ENCODE data around the gene PRDM7.
"Not testable (repeated sequence)": the region's sequence is repeated elsewhere in the genome, so short reads cannot be mapped to it uniquely, and the experiment has no call there.

The PRDM7 gene

DNA sequence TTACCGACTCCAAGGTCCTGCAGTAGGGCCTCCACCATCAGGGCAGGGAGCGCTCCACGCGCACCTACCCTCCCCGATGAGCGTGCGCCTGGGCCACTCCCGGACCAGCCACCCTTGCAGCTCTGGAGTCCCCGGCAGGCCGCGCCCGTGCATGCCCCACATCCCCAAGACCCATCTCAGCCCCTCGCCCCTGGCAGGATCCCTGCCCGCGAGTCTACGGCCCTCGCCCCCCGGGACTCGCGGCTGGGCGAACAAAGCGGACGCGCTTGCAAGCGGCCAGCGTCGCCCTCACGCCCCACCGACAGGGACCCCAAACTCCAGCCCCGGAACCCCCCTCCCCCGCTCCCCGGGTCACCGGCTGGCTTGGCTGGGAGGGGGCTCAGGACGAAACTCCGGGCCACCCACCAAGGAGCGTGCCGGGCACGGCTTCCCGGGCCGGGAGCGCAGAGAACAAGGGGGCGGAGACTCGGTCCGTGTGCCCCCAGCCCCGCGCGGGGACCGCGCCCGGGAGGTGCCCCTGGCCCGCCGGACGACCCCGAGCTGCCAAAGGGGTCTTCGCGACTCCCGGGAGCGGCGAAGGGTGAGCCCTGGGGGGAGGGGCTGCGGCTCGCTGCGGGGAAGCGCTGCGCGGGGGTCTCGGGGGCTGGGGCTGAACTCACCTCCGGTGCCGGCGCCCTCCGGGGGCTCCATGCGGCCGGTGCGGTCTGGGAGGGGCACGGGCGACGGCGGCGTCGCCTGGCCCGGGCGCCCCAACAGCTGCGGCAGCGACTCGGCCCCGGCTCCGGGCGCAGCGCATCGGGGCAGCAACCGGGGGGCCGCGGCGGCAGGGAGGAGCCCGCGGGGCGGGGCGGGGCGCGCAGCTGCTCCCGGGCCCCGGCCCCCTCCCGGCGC is 58.2 kb downstream of the PRDM7 start, which contains the start of gene DBNDD1:
Gene DBNDD1, minus strand, starts transcription at position 805 of the 891 bp plus-strand sequence. Its CDS starts 115 bp downstream, at position 690.
- Histone ChIP-seq H3K9me3 (ENCODE audit: control insufficient read depth, insufficient read depth, low read length) (no peaks in the 10 kb centered on the region), H3K4me1 (ENCODE audit: insufficient read depth, low read length) (peaks cover 25% of the 10 kb centered on the region), H3K9ac (ENCODE audit: low read depth, low read length) (peak within 1 kb of the TSS; percentile 58), H3K36me3 (ENCODE audit: insufficient read depth, low read length) (no peaks in the 10 kb centered on the region)

DNA sequence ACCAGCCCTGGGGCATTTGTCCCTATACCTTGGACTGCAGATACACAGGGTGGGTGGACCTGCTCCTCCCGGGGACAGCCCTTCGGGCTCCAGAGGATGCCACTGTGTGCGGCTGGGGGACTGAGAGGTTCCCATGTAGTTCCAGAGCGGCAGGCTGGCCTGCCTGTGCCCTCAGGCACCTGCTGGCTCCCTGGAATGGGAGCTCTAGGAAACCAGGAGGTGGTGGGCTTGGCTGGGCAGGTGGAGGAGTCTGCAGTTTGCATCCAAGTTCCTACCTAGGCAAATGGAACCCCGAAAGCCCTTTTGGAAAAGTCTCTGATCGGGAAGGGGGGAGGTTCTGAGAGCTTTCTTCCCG is 58.9 kb downstream of the PRDM7 start:
- no peaks in the 10 kb centered on the region for H3K9me3 ChIP-seq (ENCODE audit: control insufficient read depth, insufficient read depth, low read length)
- H3K36me3 ChIP-seq (ENCODE audit: insufficient read depth, low read length): no peaks in the 10 kb centered on the region
- peak overlapping the region; percentile 58 for H3K9ac ChIP-seq (ENCODE audit: low read depth, low read length)
- H3K4me1 ChIP-seq (ENCODE audit: insufficient read depth, low read length): peaks cover 25% of the 10 kb centered on the region

DNA sequence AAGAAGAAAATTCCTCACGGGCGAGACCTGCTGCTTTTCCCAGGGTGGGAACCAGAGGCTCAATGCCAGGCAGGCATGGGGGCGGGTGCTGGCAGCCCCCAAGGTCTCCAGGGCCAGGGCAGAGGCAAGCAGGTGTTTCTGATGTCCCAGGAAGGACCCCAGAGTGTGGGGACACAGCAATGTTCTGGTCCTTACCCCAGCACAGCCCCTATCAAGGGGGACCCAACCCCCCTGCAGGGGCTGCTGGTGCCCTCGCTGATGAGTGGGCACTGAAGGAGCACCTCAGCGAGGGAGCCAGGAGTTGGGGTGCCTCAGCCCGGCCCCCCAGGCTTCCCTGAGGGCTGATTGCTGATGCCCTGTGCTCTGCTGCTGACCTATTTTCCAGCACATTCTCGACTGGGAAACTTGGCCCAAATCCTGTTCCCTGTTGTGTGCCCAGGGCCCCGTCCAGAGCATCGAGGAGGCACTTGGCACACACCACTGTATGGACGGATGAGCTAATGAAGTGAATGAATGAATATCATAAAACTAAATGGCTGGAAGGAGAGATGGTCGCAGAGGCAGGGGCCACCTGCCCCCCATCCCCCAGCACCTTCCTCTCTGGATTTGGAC is 60.7 kb downstream of the PRDM7 start:
- Histone ChIP-seq H3K9me3 (ENCODE audit: control insufficient read depth, insufficient read depth, low read length) (no peaks in the 10 kb centered on the region), H3K36me3 (ENCODE audit: insufficient read depth, low read length) (no peaks in the 10 kb centered on the region), H3K9ac (ENCODE audit: low read depth, low read length) (no peak overlapping the region), H3K4me1 (ENCODE audit: insufficient read depth, low read length) (peaks cover 18% of the 10 kb centered on the region)

DNA sequence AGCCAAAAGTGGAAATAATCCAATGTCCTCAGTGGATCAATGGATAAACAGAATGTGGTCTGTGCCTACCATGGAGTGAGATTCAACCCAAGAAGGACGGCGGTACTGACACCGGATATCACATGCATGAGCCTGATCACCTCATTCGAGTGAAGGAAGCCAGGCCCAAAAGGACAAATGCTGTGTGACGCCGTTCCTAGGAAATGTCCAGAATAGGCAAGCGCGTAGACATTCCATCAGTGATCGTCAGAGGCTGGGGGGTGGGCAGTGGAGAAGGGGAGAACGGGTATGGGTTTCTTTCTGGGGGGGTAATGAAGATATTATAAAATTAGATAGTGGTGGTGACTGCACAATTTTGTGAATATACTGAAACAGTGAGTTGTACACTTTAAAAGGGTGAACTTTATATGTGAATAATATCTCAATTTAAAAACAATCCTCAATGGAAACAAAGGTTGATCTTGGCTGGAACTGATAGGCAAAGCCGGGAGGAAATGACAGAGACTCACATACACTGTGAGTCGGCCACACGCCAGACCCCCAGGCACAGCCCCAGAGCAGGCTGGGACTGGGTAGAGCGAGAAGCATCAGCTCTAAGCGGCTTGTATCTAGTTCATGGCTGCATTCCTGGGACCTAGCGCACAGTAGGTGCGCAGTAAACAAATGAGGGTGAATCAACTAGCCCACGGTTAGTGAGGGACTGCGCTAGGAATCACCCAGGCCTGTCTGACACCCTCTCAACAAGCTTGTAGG is 61.4 kb downstream of the PRDM7 start:
- Histone ChIP-seq H3K36me3 (ENCODE audit: insufficient read depth, low read length) (no peaks in the 10 kb centered on the region), H3K4me1 (ENCODE audit: insufficient read depth, low read length) (peaks cover 11% of the 10 kb centered on the region), H3K9ac (ENCODE audit: low read depth, low read length) (no peak overlapping the region), H3K9me3 (ENCODE audit: control insufficient read depth, insufficient read depth, low read length) (no peaks in the 10 kb centered on the region)

DNA sequence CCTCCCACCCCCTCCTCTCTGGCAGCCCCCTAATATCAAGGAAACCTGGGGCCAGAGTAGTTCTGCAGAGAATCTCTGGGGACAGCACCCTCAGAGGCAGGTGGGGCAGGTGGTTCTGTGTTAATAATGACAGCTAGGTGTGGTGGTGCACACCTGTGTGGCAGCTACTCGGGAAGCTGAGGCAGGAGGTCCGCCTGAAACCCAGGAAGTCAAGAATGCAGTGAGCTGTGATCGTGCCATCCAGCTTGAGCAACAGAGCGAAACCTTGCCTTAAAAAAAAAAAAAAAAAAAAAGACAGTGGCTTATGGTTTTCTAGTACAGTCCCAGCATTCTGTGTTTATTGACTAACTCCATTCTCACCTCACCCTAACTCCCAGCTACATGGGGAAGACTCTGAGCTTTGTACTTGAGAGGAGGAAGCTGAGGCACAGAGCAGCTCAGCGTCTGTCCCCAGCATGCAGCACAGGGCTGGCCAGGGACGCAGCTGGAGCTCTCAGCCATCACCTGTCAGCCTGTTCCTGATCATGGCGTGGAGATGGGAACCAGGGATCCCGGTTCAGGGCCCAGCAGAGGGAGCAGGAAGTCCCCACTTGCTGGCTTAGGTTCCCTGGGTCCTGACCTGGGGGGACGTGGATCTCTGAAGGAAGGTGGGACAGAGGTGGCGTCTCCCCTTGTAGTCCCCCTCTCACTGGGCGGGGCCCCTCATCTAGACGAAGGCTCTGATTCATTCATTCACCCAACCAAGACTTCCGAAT is 64.0 kb downstream of the PRDM7 start:
- Histone ChIP-seq H3K36me3 (ENCODE audit: insufficient read depth, low read length) (no peaks in the 10 kb centered on the region), H3K9ac (ENCODE audit: low read depth, low read length) (no peak overlapping the region), H3K4me1 (ENCODE audit: insufficient read depth, low read length) (peaks cover 3% of the 10 kb centered on the region; the same call in 1 of the 2 replicates), H3K9me3 (ENCODE audit: control insufficient read depth, insufficient read depth, low read length) (no peaks in the 10 kb centered on the region)

DNA sequence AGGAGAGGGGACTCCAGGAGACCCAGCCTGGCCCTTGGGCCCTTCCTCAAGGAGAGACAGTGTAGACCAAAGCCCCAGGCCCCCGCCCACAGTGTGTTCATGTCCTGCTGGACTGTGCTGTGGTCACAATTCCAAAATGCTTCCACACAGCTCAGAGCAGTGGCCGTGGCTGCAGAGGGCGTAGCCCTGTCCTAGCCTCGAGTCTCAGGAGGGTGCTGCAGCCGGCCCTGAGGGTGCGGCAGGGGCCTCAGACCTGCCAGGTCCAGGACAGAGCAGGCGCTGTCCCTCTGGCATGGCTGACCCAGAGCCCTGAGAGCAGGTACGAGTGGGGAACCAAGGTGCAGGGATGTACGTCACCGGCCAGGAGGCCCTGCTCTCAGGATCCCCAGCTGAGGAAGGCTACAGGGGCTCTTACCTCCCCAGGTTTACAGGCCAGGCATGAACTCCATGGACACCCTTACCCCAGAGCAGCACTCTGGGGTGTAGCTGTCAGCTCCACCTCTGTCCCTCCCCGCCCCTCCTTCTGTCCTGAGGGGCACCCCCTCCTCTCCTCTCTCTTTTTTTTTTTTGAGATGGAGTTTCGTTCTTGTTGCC is 65.1 kb downstream of the PRDM7 start:
- H3K9me3 ChIP-seq (ENCODE audit: control insufficient read depth, insufficient read depth, low read length): no peaks in the 10 kb centered on the region
- no peaks in the 10 kb centered on the region for H3K36me3 ChIP-seq (ENCODE audit: insufficient read depth, low read length)
- H3K9ac ChIP-seq (ENCODE audit: low read depth, low read length): no peak overlapping the region
- H3K4me1 ChIP-seq (ENCODE audit: insufficient read depth, low read length): no peaks in the 10 kb centered on the region; the same call in 1 of the 2 replicates

DNA sequence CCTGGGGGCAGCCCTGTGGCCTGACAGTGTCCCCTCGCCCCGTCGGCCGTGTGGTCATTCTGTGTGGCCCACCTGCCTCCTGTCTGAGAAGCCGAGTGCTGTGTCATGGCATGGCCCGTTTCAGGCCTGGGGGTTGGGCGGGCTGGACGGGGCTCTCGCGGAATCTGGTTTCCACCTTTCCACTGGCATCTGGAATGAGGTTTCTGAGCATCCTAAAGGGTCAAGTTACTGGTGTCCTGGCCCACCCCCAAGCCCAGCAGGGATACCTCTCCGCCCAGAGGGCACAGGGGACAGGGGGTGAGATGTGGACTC is 65.7 kb downstream of the PRDM7 start:
- no peak overlapping the region for H3K9ac ChIP-seq (ENCODE audit: low read depth, low read length)
- H3K36me3 ChIP-seq (ENCODE audit: insufficient read depth, low read length): no peaks in the 10 kb centered on the region
- no peaks in the 10 kb centered on the region for H3K9me3 ChIP-seq (ENCODE audit: control insufficient read depth, insufficient read depth, low read length)
- no peaks in the 10 kb centered on the region; the same call in 1 of the 2 replicates for H3K4me1 ChIP-seq (ENCODE audit: insufficient read depth, low read length)

DNA sequence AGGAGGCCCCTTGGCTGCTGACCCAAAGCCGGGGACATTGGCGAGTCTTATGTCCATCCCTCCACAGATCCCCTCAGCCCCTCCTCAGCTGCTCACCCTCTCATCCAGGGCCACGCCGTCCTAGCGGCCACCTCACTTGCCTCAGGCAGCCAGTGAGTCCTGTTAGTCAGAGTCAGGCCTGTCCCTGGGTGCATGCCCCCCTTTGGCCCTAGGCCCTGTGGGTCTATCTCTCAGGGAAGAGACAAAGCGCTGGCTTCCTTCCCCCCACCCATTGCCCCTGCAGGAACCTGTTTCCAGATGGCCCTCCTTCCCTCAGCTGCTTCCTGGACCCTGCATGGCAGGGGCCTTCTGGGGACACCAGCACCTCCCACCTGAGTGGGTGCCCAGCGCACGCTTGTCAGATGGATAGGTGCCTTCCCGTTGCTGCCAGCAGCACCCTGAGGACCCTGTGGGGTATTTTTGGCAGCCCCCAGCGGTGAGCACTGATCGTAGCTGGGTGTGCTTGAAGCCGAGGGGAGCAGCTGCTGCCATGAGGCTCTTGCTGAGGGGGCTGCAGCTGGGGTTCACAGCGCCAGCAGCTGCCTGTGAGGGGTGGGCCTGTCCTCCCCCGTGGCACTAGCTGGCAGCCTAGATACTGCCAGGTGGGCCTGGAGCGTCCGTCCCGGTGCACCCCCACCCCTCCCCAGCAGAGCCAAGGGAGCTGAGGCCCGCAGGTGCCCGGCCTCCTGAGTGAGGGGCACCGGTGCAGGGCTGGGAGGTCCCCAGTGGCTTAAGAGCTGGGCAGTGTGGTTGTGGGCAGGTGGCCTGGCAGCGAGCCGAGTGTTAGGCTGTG is 66.2 kb downstream of the PRDM7 start:
- H3K4me1 ChIP-seq (ENCODE audit: insufficient read depth, low read length): no peaks in the 10 kb centered on the region; the same call in 1 of the 2 replicates
- no peaks in the 10 kb centered on the region for H3K9me3 ChIP-seq (ENCODE audit: control insufficient read depth, insufficient read depth, low read length)
- no peak overlapping the region for H3K9ac ChIP-seq (ENCODE audit: low read depth, low read length)
- no peaks in the 10 kb centered on the region for H3K36me3 ChIP-seq (ENCODE audit: insufficient read depth, low read length)

DNA sequence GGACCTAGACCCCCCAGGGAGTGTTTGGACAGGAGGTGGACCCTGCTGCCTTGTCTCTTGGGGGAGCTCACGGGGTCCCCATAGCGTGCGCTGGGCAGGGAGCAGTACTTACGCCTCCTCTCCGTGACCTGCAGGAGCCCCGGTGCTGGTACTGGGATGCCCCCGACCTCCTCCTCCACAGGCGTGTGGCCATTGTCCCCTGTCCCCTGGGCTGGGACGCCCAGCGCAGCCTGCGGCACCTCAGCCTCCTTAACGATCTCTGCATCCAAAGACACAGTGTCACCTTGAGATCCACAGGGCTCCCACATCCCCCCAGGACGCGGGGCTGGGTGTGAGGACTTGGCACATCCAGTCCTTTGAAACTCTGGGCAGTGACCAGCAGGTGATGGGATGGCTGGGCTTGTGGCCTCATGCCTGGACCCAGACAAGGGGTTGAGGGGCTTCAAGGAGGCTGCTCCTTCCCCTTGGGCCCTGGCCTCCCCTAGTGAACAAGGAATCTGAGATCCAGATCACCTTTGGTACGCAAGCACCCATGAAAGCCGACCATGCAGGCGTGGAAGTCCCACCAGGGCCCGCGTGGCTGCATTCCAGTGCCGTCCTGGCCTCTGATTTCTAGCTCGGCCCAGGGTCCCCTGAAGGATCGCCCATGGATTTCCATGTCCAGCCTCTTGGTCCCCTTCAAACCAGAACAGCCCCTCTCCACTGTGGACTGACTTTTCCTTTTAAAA is 67.8 kb downstream of the PRDM7 start:
- H3K9ac ChIP-seq (ENCODE audit: low read depth, low read length): no peak overlapping the region
- H3K36me3 ChIP-seq (ENCODE audit: insufficient read depth, low read length): no peaks in the 10 kb centered on the region
- no peaks in the 10 kb centered on the region for H3K9me3 ChIP-seq (ENCODE audit: control insufficient read depth, insufficient read depth, low read length)
- no peaks in the 10 kb centered on the region; the same call in 1 of the 2 replicates for H3K4me1 ChIP-seq (ENCODE audit: insufficient read depth, low read length)

DNA sequence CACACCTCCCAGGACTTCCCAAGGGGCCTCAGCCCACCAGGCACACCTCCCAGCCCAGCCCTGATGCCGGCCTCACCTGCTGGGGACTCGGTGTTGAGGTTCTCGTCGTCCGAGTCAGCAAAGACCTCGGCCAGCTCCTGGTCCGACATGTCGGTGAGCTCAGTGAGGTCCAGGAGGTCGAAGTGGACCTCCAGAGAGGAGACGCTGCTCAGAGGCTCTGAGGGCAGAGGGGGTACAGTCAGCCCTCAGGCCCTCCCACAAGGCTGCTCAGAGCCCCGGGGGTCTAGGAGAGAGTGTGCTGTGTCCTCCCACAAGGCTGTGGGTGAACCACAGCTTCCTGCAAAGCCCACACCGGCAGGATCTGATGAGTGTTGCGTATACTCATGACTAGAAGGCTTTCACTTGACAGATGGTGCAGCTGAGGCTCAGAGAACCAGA is 68.4 kb downstream of the PRDM7 start:
- no peaks in the 10 kb centered on the region; the same call in 1 of the 2 replicates for H3K4me1 ChIP-seq (ENCODE audit: insufficient read depth, low read length)
- H3K9me3 ChIP-seq (ENCODE audit: control insufficient read depth, insufficient read depth, low read length): no peaks in the 10 kb centered on the region
- no peaks in the 10 kb centered on the region for H3K36me3 ChIP-seq (ENCODE audit: insufficient read depth, low read length)
- no peak overlapping the region for H3K9ac ChIP-seq (ENCODE audit: low read depth, low read length)

DNA sequence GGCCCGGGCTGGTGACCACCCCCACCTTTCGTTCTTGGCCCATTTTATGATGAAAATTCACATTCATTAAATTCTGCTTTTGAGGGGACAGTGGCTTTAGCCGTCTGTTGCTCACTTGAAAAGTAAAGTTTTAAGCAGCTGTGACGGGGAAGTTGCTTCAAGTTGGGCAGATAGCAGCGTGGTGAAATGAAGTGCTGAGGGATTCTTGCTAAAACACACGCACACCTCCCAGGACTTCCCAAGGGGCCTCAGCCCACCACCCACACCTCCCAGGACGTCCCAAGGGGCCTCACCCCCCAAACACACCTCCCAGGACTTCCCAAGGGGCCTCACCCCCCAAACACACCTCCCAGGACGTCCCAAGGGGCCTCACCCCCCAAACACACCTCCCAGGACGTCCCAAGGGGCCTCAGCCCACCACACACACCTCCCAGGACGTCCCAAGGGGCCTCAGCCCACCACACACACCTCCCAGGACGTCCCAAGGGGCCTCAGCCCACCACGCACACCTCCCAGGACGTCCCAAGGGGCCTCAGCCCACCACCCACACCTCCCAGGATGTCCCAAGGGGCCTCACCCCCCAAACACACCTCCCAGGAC is 69.4 kb downstream of the PRDM7 start:
- not testable (repeated sequence) for H3K9me3 ChIP-seq (ENCODE audit: control insufficient read depth, insufficient read depth, low read length); H3K4me1 ChIP-seq (ENCODE audit: insufficient read depth, low read length); H3K36me3 ChIP-seq (ENCODE audit: insufficient read depth, low read length); H3K9ac ChIP-seq (ENCODE audit: low read depth, low read length)

DNA sequence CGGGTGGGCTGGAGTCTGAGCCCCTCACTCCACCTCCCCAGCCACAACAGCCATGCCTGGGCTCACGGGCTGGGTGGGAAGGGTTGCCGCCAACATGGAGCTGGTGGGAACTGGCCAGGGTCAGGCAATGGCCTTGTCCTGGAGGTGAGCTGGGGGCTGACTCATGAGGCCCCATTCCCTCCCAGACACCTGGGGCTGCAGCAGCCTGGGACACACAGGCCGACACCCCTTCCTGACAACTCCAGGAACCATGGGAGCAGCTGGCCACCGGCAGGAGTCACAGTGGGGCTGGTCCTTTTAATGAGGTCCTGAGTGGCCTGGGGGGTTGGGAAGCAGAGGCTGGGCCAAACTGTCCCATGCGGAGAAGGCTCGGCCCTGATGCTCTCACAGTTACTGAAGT is 70.1 kb downstream of the PRDM7 start:
- Histone ChIP-seq H3K9me3 (ENCODE audit: control insufficient read depth, insufficient read depth, low read length) (no peaks in the 10 kb centered on the region), H3K4me1 (ENCODE audit: insufficient read depth, low read length) (no peaks in the 10 kb centered on the region; the same call in 1 of the 2 replicates), H3K36me3 (ENCODE audit: insufficient read depth, low read length) (no peaks in the 10 kb centered on the region), H3K9ac (ENCODE audit: low read depth, low read length) (no peak overlapping the region)

Data from ES-I3 (cell line).